NCI-H2196 treated with DMSO at 0.1 percent for 48 hours (cell line): ENCODE results near the gene ADGRL3.

Experiments
- DNase-seq: peaks from one replicate; lab custom pipeline; 2025; ENCODE audit not compliant: unreplicated experiment; lab: John Stamatoyannopoulos, UW

The ADGRL3 gene

GRCh38 chr4:61531188-61531587 lies 331.1 kb downstream of the ADGRL3 start:
- DNase-seq: no peak

GRCh38 chr4:61532336-61533000 lies 332.3 kb downstream of the ADGRL3 start:
- DNase-seq: no peak

GRCh38 chr4:61533140-61533539 lies 333.0 kb downstream of the ADGRL3 start:
- no peak for DNase-seq

GRCh38 chr4:61540944-61541343 lies 340.8 kb downstream of the ADGRL3 start:
- no peak for DNase-seq

GRCh38 chr4:61541459-61541858 lies 341.3 kb downstream of the ADGRL3 start:
- DNase-seq: no peak

- DNase-seq: no peak
Observed at GRCh38 chr4:61543976-61544375, 343.9 kb downstream of the ADGRL3 start.

GRCh38 chr4:61545902-61546480 lies 345.9 kb downstream of the ADGRL3 start:
- DNase-seq: no peak

GRCh38 chr4:61549336-61549735 lies 349.2 kb downstream of the ADGRL3 start:
- no peak for DNase-seq

- no peak for DNase-seq
Observed at GRCh38 chr4:61553557-61554125, 353.5 kb downstream of the ADGRL3 start.

- DNase-seq: no peak
Observed at GRCh38 chr4:61555789-61556188, 355.7 kb downstream of the ADGRL3 start.

GRCh38 chr4:61556277-61556676 lies 356.2 kb downstream of the ADGRL3 start:
- no peak for DNase-seq

GRCh38 chr4:61559396-61559795 lies 359.3 kb downstream of the ADGRL3 start:
- no peak for DNase-seq

GRCh38 chr4:61561028-61561427 lies 360.9 kb downstream of the ADGRL3 start:
- no peak for DNase-seq

GRCh38 chr4:61571761-61572559 lies 371.8 kb downstream of the ADGRL3 start:
- no peak for DNase-seq

- DNase-seq: no peak
Observed at GRCh38 chr4:61575796-61576195, 375.7 kb downstream of the ADGRL3 start.

GRCh38 chr4:61579786-61580185 lies 379.7 kb downstream of the ADGRL3 start:
- DNase-seq: no peak

GRCh38 chr4:61580721-61581377 lies 380.7 kb downstream of the ADGRL3 start:
- DNase-seq: no peak

GRCh38 chr4:61583696-61584095 lies 383.6 kb downstream of the ADGRL3 start:
- DNase-seq: no peak

GRCh38 chr4:61588621-61589402 lies 388.7 kb downstream of the ADGRL3 start:
- no peak for DNase-seq

GRCh38 chr4:61590881-61591280 lies 390.8 kb downstream of the ADGRL3 start:
- no peak for DNase-seq
